Measurements from ENCODE around the gene ADIPOR2. TPM values are rescaled to one million over a fixed set of nuclear protein-coding genes. Genes with fewer than 3 reads are reported as not detected.

Gene ADIPOR2, protein sequence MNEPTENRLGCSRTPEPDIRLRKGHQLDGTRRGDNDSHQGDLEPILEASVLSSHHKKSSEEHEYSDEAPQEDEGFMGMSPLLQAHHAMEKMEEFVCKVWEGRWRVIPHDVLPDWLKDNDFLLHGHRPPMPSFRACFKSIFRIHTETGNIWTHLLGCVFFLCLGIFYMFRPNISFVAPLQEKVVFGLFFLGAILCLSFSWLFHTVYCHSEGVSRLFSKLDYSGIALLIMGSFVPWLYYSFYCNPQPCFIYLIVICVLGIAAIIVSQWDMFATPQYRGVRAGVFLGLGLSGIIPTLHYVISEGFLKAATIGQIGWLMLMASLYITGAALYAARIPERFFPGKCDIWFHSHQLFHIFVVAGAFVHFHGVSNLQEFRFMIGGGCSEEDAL
- 74.4 and 84.0 TPM in 2 replicates for total RNA-seq (2021)
- percentile 92 among the genes with signal in this experiment for Bru-seq, nascent RNA
- percentile 89 among the genes with signal in this experiment for BruChase-seq, experiment 1, labeled RNA remaining after a 2-hour chase
- BruChase-seq, experiment 2, labeled RNA remaining after a 6-hour chase, result percentile 85 among the genes with signal in this experiment
- long read RNA-seq, full-length matches to known transcripts, result 4 of 22 reads
- long read RNA-seq, partial matches to known transcripts, result 1 of 22 reads
- long read RNA-seq, other reads (novel, unspliced or antisense), result 17 of 22 reads

DNA sequence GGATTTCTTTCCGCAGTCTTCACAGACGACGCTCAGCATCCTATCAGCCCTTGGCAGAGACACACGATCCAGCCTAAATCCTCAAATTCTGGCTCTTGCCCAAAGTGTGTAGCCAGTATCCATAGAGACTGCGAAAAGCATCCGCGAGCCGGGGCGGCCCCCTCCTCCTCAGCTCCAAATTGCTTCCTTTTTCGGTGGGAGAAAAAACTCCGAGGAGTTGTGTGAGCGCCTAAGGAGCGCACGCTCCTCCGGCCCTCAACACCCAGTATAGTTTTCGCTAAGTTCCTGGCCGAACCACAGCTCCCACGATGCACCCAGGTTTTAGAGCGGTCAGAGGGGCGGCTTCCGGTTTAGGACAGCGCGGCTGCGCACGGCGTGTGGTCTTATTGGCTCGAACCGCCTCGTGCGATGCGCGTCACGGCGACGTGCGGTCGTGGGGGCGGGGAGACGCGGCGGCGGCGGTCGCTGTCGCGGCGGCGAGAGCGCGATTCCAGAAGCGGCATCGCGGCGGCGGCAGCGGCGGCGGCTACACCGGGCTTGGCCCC, at the start of gene ADIPOR2:
Gene ADIPOR2 (plus strand): TSS at position 493 of the 545 bp plus-strand sequence. CDS start 63,274 bp downstream, outside the sequence.
- intact Hi-C loops (cut with micrococcal nuclease; ENCODE audit: unreplicated experiment), result no loop called here
- peak within 1 kb of the TSS; percentile 97 for H3K27ac ChIP-seq (ENCODE audit: low read depth, low read length, poor library complexity, severe bottlenecking)
- no peaks in the 10 kb centered on the region for H3K36me3 ChIP-seq (ENCODE audit: insufficient read depth, low read length, poor library complexity, severe bottlenecking)
- no peaks in the 10 kb centered on the region for H3K9me3 ChIP-seq (ENCODE audit: low read depth, low read length, poor library complexity, severe bottlenecking)
- ChIA-PET POLR2A (ENCODE audit: low non-redundant PET) (interaction anchor here (0.7 to 1.4 kb wide), 3 partner anchors 29 to 86 kb away, joined by 3 to 9 read pairs (median 5); no protein-coding TSS in a partner anchor), CTCF (interaction anchor here (1.2 kb wide), 1 partner anchor 56 kb away, joined by 3 read pairs; no protein-coding TSS in a partner anchor)
- BruUV-seq (replicated peaks), result no TSS peak
- H3K4me1 ChIP-seq (ENCODE audit: insufficient read depth, low read length, poor library complexity, severe bottlenecking), result peaks cover 14% of the 10 kb centered on the region
- peak within 1 kb of the TSS; percentile 87 for H3K4me3 ChIP-seq (ENCODE audit: low read depth, low read length, poor library complexity, severe bottlenecking)
- TF ChIP-seq, protein P1, sequence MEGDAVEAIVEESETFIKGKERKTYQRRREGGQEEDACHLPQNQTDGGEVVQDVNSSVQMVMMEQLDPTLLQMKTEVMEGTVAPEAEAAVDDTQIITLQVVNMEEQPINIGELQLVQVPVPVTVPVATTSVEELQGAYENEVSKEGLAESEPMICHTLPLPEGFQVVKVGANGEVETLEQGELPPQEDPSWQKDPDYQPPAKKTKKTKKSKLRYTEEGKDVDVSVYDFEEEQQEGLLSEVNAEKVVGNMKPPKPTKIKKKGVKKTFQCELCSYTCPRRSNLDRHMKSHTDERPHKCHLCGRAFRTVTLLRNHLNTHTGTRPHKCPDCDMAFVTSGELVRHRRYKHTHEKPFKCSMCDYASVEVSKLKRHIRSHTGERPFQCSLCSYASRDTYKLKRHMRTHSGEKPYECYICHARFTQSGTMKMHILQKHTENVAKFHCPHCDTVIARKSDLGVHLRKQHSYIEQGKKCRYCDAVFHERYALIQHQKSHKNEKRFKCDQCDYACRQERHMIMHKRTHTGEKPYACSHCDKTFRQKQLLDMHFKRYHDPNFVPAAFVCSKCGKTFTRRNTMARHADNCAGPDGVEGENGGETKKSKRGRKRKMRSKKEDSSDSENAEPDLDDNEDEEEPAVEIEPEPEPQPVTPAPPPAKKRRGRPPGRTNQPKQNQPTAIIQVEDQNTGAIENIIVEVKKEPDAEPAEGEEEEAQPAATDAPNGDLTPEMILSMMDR (conservative IDR thresholded peaks at IDR 0.05; ENCODE audit: low read depth, low read length), result no peak
- TF ChIP-seq EZH2 (IDR thresholded peaks at IDR 0.05; ENCODE audit: borderline replicate concordance, low read depth, low read length, poor library complexity, severe bottlenecking), result no peak
- peak; percentile 99 for DNase-seq (ENCODE audit: low spot score)
- no peaks in the 10 kb centered on the region for H3K27me3 ChIP-seq (replicated peaks; ENCODE audit: insufficient read depth, low read depth, low read length, poor library complexity)

DNA sequence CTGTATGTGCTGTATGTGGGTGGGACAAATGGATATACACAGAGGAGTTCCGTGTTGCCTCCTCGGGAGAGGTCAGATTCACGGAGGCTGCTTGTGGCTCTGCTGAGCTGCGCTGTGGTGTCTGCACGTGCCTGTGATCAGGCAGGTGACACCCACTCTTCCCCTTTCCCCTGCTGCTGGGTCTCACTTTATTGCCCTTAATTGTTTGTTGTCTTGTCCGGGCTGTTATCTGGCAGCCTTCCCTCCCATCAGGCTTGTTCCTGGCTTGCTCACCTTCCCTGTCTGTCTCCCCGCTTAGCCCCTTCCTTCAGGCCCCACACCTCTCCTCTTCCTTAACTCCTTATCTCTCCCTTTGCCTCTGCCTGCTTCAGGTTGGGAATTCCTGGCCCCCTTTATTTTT, 48.4 kb upstream of the ADIPOR2 start:
- BruUV-seq (replicated peaks), result no TSS peak
- H3K27ac ChIP-seq (ENCODE audit: low read depth, low read length, poor library complexity, severe bottlenecking), result no peak overlapping the region
- no peaks in the 10 kb centered on the region for H3K9me3 ChIP-seq (ENCODE audit: low read depth, low read length, poor library complexity, severe bottlenecking)
- H3K4me3 ChIP-seq (ENCODE audit: low read depth, low read length, poor library complexity, severe bottlenecking), result no peak overlapping the region
- CTCF ChIA-PET, result no interaction called here
- intact Hi-C loops (cut with micrococcal nuclease; ENCODE audit: unreplicated experiment), result loop anchor here (10.0 kb wide), 1 partner anchor 932 kb away; no protein-coding TSS in a partner anchor
- H3K4me1 ChIP-seq (ENCODE audit: insufficient read depth, low read length, poor library complexity, severe bottlenecking), result peaks cover 8% of the 10 kb centered on the region
- no peaks in the 10 kb centered on the region for H3K36me3 ChIP-seq (ENCODE audit: insufficient read depth, low read length, poor library complexity, severe bottlenecking)
- POLR2A ChIA-PET (ENCODE audit: low non-redundant PET), result no interaction called here
- TF ChIP-seq EZH2 (IDR thresholded peaks at IDR 0.05; ENCODE audit: borderline replicate concordance, low read depth, low read length, poor library complexity, severe bottlenecking), result no peak
- TF ChIP-seq, protein P1 (conservative IDR thresholded peaks at IDR 0.05; ENCODE audit: low read depth, low read length), result no peak
- DNase-seq (ENCODE audit: low spot score), result no peak
- no peaks in the 10 kb centered on the region for H3K27me3 ChIP-seq (replicated peaks; ENCODE audit: insufficient read depth, low read depth, low read length, poor library complexity)

GRCh38 chr12:1643043-1643442, 47.8 kb upstream of the ADIPOR2 start:
- Histone ChIP-seq H3K4me1 (ENCODE audit: insufficient read depth, low read length, poor library complexity, severe bottlenecking) (peaks cover 8% of the 10 kb centered on the region), H3K36me3 (ENCODE audit: insufficient read depth, low read length, poor library complexity, severe bottlenecking) (no peaks in the 10 kb centered on the region), H3K9me3 (ENCODE audit: low read depth, low read length, poor library complexity, severe bottlenecking) (no peaks in the 10 kb centered on the region), H3K27ac (ENCODE audit: low read depth, low read length, poor library complexity, severe bottlenecking) (no peak overlapping the region), H3K4me3 (ENCODE audit: low read depth, low read length, poor library complexity, severe bottlenecking) (no peak overlapping the region), H3K27me3 (replicated peaks; ENCODE audit: insufficient read depth, low read depth, low read length, poor library complexity) (no peaks in the 10 kb centered on the region)
- CTCF ChIA-PET, result interaction anchor here (1.0 kb wide), 1 partner anchor 9 kb away, joined by 6 read pairs; no protein-coding TSS in a partner anchor
- BruUV-seq (replicated peaks), result no TSS peak
- no peak for TF ChIP-seq EZH2 (IDR thresholded peaks at IDR 0.05; ENCODE audit: borderline replicate concordance, low read depth, low read length, poor library complexity, severe bottlenecking)
- TF ChIP-seq, protein P1 (conservative IDR thresholded peaks at IDR 0.05; ENCODE audit: low read depth, low read length), result no peak
- intact Hi-C loops (cut with micrococcal nuclease; ENCODE audit: unreplicated experiment), result loop anchor here (10.0 kb wide), 1 partner anchor 932 kb away; no protein-coding TSS in a partner anchor
- DNase-seq (ENCODE audit: low spot score), result no peak
- POLR2A ChIA-PET (ENCODE audit: low non-redundant PET), result no interaction called here

Measured in A673 (cell line).